ENCODE measurements around the gene FITM1. TPM values are rescaled to one million over a fixed set of nuclear protein-coding genes. Genes with fewer than 3 reads are reported as not detected.

The FITM1 gene
- total RNA-seq, 4 donors from 2014 or later = 0.78 to 1.3 TPM; not detected in 2

GRCh38 chr14:24093901-24094840, 36.3 kb upstream of the FITM1 start, which contains the start of gene PCK2:
PCK2 (plus strand) TSS chr14:24094311; CDS start chr14:24094406, 95 bp downstream.
- TF ChIP-seq CTCF (IDR thresholded peaks at IDR 0.05) (peak in 3 of 5 experiments; percentile 21 to 43 (median 30)), EP300 (IDR thresholded peaks at IDR 0.05) (peak in 1 of 2 donors; percentile 78), POLR2A (IDR thresholded peaks at IDR 0.05) (peak in 1 of 2 donors; percentile 63)
- H3K4me3 ChIP-seq = peak within 1 kb of the TSS; percentile 67 to 98 (median 84)
- peaks cover 0 to 33% (median 12%) of the 10 kb centered on the region in 4 donors for H3K4me1 ChIP-seq
- peak within 1 kb of the TSS; percentile 88 to 98 (median 93) for H3K27ac ChIP-seq
- DNase-seq (ENCODE audit: low spot score in 2 of 2) = peak; percentile 90 to 91
- WGBS, 2 donors = 1% methylated on average over 61 to 68 of the region's 68 CpGs
- H3K36me3 ChIP-seq = peaks cover 0 to 13% (median 7%) of the 10 kb centered on the region in 3 donors
- H3K27me3 ChIP-seq = no peaks in the 10 kb centered on the region
- no peaks in the 10 kb centered on the region for H3K9me3 ChIP-seq

- H3K27ac ChIP-seq = peak overlapping the region; percentile 88 to 98 (median 93)
- WGBS, 2 donors = 16 to 29% methylated on average over 13 to 14 of the region's 14 CpGs
- no peak for DNase-seq (ENCODE audit: low spot score in 2 of 2)
- no peaks in the 10 kb centered on the region for H3K9me3 ChIP-seq
- H3K4me3 ChIP-seq = peak overlapping the region; percentile 67 to 98 (median 84)
- TF ChIP-seq CTCF (IDR thresholded peaks at IDR 0.05) (no peak), EP300 (IDR thresholded peaks at IDR 0.05) (no peak)
- no peaks in the 10 kb centered on the region for H3K27me3 ChIP-seq
- H3K36me3 ChIP-seq = peaks cover 0 to 20% (median 13%) of the 10 kb centered on the region in 3 donors
- peaks cover 0 to 33% (median 12%) of the 10 kb centered on the region in 4 donors for H3K4me1 ChIP-seq
Measured at GRCh38 chr14:24094841-24095270, 35.6 kb upstream of the FITM1 start.

GRCh38 chr14:24095271-24096068, 35.0 kb upstream of the FITM1 start:
- Histone ChIP-seq H3K4me3 (peak overlapping the region; percentile 67 to 98 (median 84)), H3K9me3 (no peaks in the 10 kb centered on the region), H3K27me3 (no peaks in the 10 kb centered on the region), H3K4me1 (peaks cover 0 to 33% (median 12%) of the 10 kb centered on the region in 4 donors), H3K36me3 (peaks cover 0 to 26% (median 13%) of the 10 kb centered on the region in 3 donors), H3K27ac (peak overlapping the region; percentile 88 to 98 (median 93))
- peak; percentile 37 to 61 for DNase-seq (ENCODE audit: low spot score in 2 of 2)
- TF ChIP-seq EP300 (IDR thresholded peaks at IDR 0.05) = peak in 1 of 2 donors; percentile 12
- TF ChIP-seq CTCF (IDR thresholded peaks at IDR 0.05) = no peak
- TF ChIP-seq POLR2A (IDR thresholded peaks at IDR 0.05) = peak in 1 of 2 donors; percentile 46
- WGBS, 2 donors = 60 to 61% methylated on average over 12 of the region's 12 CpGs

- no peak for DNase-seq (ENCODE audit: low spot score in 2 of 2)
- Histone ChIP-seq H3K36me3 (peaks cover 0 to 38% (median 13%) of the 10 kb centered on the region in 3 donors), H3K4me3 (no peak overlapping the region), H3K4me1 (peaks cover 0 to 33% (median 12%) of the 10 kb centered on the region in 4 donors), H3K27ac (no peak overlapping the region), H3K9me3 (no peaks in the 10 kb centered on the region), H3K27me3 (no peaks in the 10 kb centered on the region)
- no peak for TF ChIP-seq CTCF (IDR thresholded peaks at IDR 0.05)
- TF ChIP-seq EP300 (IDR thresholded peaks at IDR 0.05) = no peak
- no peak for TF ChIP-seq POLR2A (IDR thresholded peaks at IDR 0.05)
- 96 to 97% methylated on average over 6 to 7 of the region's 8 CpGs for WGBS, 2 donors
Measured at GRCh38 chr14:24096545-24097181, 33.8 kb upstream of the FITM1 start.
